Measurements from ENCODE around the gene CAP1.

GRCh38 chr1:40020447-40021085 is 20.0 kb upstream of the CAP1 start:
- TF ChIP-seq EZH2 (conservative IDR thresholded peaks at IDR 0.05; ENCODE audit: low read depth, low read length) (no peak), ARNTL (CRISPR knock-in tag; IDR thresholded peaks at IDR 0.05) (no peak), FOXK1 (CRISPR knock-in tag; IDR thresholded peaks at IDR 0.05; ENCODE audit: borderline replicate concordance, low read depth) (no peak), NFATC3 (CRISPR knock-in tag; IDR thresholded peaks at IDR 0.05) (no peak), CTCF (CRISPR knock-in tag; IDR thresholded peaks at IDR 0.05) (no peak), ZNF124 (CRISPR knock-in tag; IDR thresholded peaks at IDR 0.05) (no peak), POLR2AphosphoS5 (IDR thresholded peaks at IDR 0.05; ENCODE audit: low read depth, low read length) (no peak), NFAT5 (CRISPR knock-in tag; IDR thresholded peaks at IDR 0.05) (no peak), CREB3 (CRISPR knock-in tag; IDR thresholded peaks at IDR 0.05) (no peak), HMG20A (CRISPR knock-in tag; IDR thresholded peaks at IDR 0.05; ENCODE audit: borderline replicate concordance) (no peak), HIVEP1 (CRISPR knock-in tag; IDR thresholded peaks at IDR 0.05) (no peak)
